Skeletal muscle tissue (tissue), 4 donors: Measurements from ENCODE around the gene UQCC2. TPM values are rescaled to one million over a fixed set of nuclear protein-coding genes. Genes with fewer than 3 reads are reported as not detected.

Experiments
- H3K27ac ChIP-seq: one replicate; pipeline ENCODE4 v1.7.0; 2013; ENCODE audit warnings: mild to moderate bottlenecking, low read depth, low read length, inconsistent platforms
- H3K27me3 ChIP-seq, 3 donors: one replicate each; pipeline ENCODE4 v1.7.0; 2013; ENCODE audit warnings: low read length in 3 of 3; ENCODE audit not compliant: control insufficient read depth in 3 of 3, insufficient read depth in 3 of 3
- H3K36me3 ChIP-seq, 3 donors: one replicate each; pipeline ENCODE4 v1.7.0; 2013; ENCODE audit warnings: low read length in 3 of 3; ENCODE audit not compliant: control insufficient read depth in 3 of 3, insufficient read depth in 3 of 3
- H3K4me1 ChIP-seq, 3 donors: one replicate each; pipeline ENCODE4 v1.7.0; 2013; ENCODE audit warnings: low read length in 3 of 3, mild to moderate bottlenecking in 3 of 3; ENCODE audit not compliant: control insufficient read depth in 3 of 3, insufficient read depth in 3 of 3
- H3K4me3 ChIP-seq, 3 donors: one replicate each; pipeline ENCODE4 v1.7.0; 2013; ENCODE audit warnings: low read length in 3 of 3
- H3K9ac ChIP-seq, 3 donors: one replicate each; pipeline ENCODE4 v1.7.0; 2013; ENCODE audit warnings: low read length in 3 of 3, mild to moderate bottlenecking in 3 of 3, moderate library complexity in 2 of 3, low read depth in 1 of 3
- H3K9me3 ChIP-seq, 3 donors: one replicate each; pipeline ENCODE4 v1.7.0; 2013; ENCODE audit warnings: low read length in 3 of 3; ENCODE audit not compliant: control insufficient read depth in 3 of 3
- total RNA-seq: library from RNA; depleted of rRNA; stranded (reverse); fragments of >200 nt; gene quantifications from one replicate; pipeline ENCODE4 v1.2.3, GENCODE V29; 2014
- donor health status: Osteomylitis.

The UQCC2 gene
- total RNA-seq, 1 donor from 2014 or later, result 26.1 TPM

DNA sequence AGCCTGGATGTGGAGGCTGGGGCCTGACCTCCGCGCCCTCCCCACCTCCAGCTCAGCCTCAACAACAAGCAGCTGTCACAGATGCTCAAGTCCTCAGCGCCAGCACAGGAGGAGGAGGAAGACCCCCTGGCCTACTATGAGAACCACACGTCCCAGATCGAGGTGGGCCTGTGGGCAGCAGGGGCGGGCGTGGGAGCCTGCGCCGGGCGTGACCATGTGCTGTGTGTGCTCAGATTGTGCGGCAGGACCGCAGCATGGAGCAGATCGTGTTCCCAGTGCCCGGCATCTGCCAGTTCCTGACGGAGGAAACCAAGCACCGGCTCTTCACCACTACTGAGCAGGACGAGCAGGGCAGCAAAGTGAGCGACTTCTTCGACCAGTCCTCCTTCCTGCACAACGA, 23.5 kb downstream of the UQCC2 start:
- H3K4me3 ChIP-seq, result no peak overlapping the region
- peaks cover 5 to 19% (median 15%) of the 10 kb centered on the region in 3 donors for H3K36me3 ChIP-seq
- H3K9me3 ChIP-seq, result no peaks in the 10 kb centered on the region
- no peak overlapping the region for H3K27ac ChIP-seq
- no peaks in the 10 kb centered on the region for H3K27me3 ChIP-seq
- H3K9ac ChIP-seq, result no peak overlapping the region
- H3K4me1 ChIP-seq, result peaks cover 21 to 26% (median 21%) of the 10 kb centered on the region in 3 donors

DNA sequence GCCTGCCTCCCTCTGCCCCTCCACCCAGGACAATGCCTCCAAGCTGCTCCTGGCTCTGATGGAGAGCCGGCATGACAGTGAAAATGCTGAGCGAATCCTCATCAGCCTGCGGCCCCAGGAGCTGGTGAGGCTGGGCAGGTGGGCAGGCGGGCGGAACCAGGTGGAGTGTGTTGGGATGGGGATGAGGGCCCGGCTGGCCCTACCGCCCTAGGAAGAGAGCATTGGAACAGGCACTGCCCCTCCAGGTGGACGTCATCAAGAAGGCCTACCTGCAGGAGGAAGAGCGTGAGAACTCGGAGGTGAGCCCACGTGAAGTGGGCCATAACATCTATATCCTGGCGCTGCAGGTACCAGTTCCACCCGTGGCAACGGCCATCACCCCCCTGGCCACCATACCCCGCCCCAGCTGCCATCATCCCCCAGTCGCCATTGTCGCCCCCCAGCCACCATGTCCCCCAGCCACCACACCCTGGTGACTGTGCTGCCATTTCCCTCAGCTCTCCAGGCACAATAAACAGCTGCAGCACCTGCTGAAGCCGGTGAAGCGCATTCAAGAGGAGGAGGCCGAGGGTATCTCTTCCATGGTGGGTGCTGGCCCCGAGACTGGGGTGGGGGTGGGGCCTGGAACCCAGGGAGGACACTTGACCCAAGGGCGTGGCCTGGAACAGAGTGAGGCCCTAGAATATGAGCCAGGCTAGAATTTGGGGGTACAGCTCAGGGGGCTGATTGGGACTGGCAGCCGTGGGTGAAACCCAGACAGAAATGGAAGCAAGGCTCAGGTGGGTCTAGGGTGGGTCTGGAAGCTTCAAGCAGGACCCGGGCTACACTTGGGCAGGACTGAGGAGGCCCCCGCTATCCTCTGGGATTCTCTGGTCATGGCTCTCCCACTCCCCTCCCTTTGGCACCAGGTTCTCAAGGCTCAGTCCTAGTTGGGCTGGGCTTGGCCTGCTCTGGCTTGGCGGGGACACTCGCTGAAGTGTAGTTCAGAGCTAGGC, 24.2 kb downstream of the UQCC2 start:
- Histone ChIP-seq H3K4me3 (no peak overlapping the region), H3K4me1 (peaks cover 13 to 19% (median 14%) of the 10 kb centered on the region in 3 donors), H3K27me3 (no peaks in the 10 kb centered on the region), H3K36me3 (peaks cover 5 to 19% (median 12%) of the 10 kb centered on the region in 3 donors), H3K9me3 (no peaks in the 10 kb centered on the region), H3K27ac (no peak overlapping the region), H3K9ac (no peak overlapping the region)

DNA sequence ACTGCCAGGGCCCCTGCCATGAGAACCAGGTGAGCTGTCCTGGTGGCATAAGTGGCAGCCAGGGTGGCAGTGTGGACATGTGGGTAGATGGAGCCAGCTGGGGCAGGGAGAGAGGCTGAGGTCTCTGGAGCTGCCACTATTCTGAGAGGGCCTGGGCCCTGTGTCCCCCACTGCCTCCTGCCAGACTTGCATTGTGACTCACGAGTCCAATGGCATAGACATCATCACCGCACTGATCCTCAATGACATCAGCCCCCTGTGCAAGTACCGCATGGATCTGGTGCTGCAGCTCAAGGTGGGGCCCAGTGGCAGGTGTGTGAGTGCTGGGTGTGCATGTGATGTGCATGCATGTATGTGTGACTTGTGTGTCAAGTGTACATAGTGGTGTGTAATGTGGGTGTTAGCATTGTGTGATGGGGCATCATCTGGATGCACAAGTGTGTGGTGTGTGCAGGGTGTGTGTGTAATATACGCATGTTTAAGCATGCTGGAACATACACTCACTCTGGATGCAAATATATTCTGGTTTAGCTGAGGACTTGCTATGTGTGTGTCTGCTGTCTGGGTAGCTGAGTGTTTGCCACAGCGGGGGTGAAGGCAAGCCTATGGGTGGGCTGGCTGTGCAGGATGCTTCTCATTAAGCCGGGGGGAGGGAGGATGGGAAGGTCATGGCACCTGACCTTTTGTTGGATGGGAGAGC, 25.1 kb downstream of the UQCC2 start:
- Histone ChIP-seq H3K4me1 (peaks cover 4 to 10% (median 5%) of the 10 kb centered on the region in 3 donors), H3K4me3 (no peak overlapping the region), H3K9ac (no peak overlapping the region), H3K36me3 (peaks cover 5 to 16% (median 6%) of the 10 kb centered on the region in 3 donors), H3K27me3 (no peaks in the 10 kb centered on the region), H3K9me3 (no peaks in the 10 kb centered on the region), H3K27ac (no peak overlapping the region)

DNA sequence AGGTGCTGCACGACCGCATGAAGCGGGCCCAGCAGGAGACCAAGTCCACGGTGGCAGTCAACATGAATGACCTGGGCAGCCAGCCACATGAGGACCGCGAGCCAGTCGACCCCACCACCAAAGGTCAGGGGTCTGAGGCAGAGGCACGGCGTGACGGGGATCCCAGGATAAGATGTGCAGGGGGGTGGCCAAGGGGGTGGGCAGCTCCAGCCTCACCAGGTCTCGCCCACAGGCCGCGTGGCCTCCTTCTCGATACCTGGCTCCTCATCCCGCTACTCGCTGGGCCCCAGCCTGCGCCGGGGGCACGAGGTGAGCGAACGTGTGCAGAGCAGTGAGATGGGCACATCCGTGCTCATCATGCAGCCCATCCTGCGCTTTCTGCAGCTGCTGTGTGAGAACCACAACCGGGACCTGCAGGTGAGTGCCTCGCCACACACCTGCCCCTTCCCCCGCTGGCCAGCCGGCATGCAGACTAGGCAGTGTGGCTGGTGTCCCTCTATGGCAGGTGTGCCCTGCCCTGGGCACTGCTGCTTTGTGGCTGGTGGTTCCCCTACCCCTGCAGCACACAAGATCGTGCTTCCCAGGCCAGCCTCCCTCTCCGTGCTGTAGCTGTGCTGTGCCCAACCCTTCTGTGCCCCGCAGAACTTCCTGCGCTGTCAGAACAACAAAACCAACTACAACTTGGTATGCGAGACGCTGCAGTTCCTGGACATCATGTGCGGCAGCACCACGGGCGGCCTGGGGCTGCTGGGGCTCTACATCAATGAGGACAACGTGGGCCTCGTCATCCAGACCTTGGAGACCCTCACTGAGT, 25.9 kb downstream of the UQCC2 start:
- Histone ChIP-seq H3K9ac (no peak overlapping the region), H3K9me3 (no peaks in the 10 kb centered on the region), H3K4me1 (peaks cover 0 to 3% (median 0%) of the 10 kb centered on the region in 3 donors), H3K4me3 (no peak overlapping the region), H3K36me3 (peaks cover 2 to 11% (median 5%) of the 10 kb centered on the region in 3 donors), H3K27me3 (no peaks in the 10 kb centered on the region), H3K27ac (no peak overlapping the region)

DNA sequence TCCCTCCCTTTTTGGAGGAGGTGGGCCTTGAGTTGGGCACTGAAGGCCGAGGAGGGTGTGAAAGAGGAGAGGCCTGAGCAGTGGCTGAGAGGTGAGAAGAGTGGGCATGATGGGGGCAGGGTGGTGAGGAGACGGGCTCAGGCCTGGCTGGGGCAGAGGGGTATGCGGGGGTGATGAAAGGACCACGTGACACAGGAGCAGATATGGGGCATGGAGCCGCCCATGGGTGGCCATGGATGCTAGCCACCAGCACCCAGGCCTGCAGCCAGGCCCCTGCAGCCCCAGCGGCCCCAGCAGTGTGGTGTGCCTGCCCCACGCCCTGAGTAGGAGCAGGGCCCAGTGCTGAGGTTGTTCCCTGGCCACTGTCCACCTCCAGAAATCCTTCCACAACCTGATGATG, 26.5 kb downstream of the UQCC2 start:
- peaks cover 5 to 11% (median 5%) of the 10 kb centered on the region in 3 donors for H3K36me3 ChIP-seq
- no peak overlapping the region for H3K9ac ChIP-seq
- H3K27ac ChIP-seq, result no peak overlapping the region
- no peaks in the 10 kb centered on the region for H3K27me3 ChIP-seq
- H3K9me3 ChIP-seq, result no peaks in the 10 kb centered on the region
- H3K4me3 ChIP-seq, result no peak overlapping the region
- H3K4me1 ChIP-seq, result peaks cover 0 to 3% (median 0%) of the 10 kb centered on the region in 3 donors

DNA sequence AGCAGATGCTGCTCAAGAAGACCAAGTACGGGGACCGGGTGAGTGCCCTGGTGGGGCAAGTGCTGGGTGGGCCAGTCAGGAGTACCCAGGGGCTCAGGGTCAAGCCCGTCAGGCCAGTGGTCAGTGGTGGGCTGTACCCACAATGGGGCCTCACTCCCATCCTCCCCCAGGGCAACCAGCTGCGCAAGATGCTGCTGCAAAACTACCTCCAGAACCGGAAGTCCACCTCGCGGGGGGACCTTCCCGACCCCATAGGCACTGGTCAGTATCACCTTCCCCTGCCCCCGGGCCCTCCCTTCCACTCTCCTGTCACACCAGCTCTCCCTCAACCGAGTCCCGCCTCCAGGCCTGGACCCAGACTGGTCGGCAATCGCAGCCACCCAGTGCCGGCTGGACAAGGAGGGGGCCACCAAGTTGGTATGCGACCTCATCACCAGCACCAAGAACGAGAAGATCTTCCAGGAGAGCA, 27.0 kb downstream of the UQCC2 start:
- Histone ChIP-seq H3K36me3 (peaks cover 5 to 13% (median 5%) of the 10 kb centered on the region in 3 donors), H3K4me3 (no peak overlapping the region), H3K4me1 (peaks cover 0 to 3% (median 0%) of the 10 kb centered on the region in 3 donors), H3K9ac (no peak overlapping the region), H3K27me3 (no peaks in the 10 kb centered on the region), H3K9me3 (no peaks in the 10 kb centered on the region), H3K27ac (no peak overlapping the region)

DNA sequence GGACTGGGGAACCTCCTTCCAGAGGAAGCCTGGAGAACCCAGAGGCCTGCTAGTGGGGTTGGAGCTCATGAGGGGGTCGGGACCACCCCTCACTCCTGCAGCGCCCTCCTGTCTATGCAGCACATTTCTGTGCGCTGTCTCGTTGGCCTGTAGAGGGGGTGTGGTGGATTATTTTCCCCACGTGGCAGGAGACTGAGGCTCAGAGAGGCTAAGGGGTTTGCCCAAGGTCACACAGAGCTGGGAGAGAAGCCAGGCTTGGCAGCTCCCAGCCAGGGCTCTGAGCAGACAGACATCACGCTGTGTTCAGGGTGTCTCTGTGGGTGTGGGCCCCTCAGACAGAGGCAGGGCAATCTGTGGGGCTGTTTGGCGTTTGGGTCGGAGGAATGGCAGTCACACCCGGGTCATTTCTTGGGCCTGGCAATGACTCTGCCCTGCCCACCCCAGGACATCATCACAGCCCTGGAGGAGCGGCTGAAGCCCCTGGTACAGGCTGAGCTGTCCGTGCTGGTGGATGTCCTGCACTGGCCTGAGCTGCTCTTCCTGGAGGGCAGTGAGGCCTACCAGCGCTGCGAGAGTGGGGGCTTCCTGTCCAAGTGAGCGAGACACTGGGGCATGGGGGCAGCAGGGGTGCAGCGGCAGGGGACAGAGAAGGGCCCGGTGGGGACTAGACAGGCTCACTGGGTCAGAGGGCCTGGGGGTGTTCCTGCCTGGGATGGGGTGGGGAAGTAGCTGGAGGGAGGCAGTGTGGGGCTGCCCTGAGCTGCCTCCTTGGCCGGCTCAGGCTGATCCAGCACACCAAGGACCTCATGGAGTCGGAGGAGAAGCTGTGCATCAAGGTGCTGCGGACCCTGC, 27.7 kb downstream of the UQCC2 start:
- no peak overlapping the region for H3K4me3 ChIP-seq
- no peaks in the 10 kb centered on the region for H3K9me3 ChIP-seq
- no peak overlapping the region for H3K27ac ChIP-seq
- H3K4me1 ChIP-seq, result peaks cover 0 to 3% (median 0%) of the 10 kb centered on the region in 3 donors
- H3K9ac ChIP-seq, result no peak overlapping the region
- H3K27me3 ChIP-seq, result peaks cover 0 to 3% (median 0%) of the 10 kb centered on the region in 3 donors
- H3K36me3 ChIP-seq, result peaks cover 3 to 9% (median 5%) of the 10 kb centered on the region in 3 donors

DNA sequence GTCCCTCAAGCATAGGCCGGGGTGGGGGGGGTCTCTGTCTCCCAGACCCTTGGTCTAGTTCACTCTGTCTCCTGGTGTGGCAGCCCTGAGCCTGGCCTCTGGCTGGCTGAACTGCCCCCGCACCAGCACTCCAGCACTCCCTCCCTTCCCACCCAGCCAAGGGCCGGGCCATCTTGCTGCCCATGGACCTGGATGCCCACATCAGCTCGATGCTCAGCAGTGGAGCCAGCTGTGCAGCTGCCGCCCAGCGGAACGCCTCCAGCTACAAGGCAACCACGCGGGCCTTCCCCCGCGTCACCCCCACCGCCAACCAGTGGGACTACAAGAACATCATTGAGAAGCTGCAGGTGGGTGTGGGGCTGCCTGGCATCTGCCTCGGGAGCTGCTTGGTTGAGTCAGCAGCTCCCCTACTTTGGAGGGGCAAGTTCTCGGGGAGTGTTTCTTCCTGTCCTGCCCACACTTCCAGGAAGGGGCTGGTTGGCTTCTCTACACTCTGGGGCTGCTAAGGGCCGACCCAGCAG, 28.4 kb downstream of the UQCC2 start:
- no peaks in the 10 kb centered on the region for H3K9me3 ChIP-seq
- H3K27ac ChIP-seq, result no peak overlapping the region
- H3K4me3 ChIP-seq, result no peak overlapping the region
- H3K9ac ChIP-seq, result no peak overlapping the region
- H3K36me3 ChIP-seq, result peaks cover 3 to 9% (median 5%) of the 10 kb centered on the region in 3 donors
- peaks cover 0 to 3% (median 0%) of the 10 kb centered on the region in 3 donors for H3K27me3 ChIP-seq
- peaks cover 0 to 3% (median 0%) of the 10 kb centered on the region in 3 donors for H3K4me1 ChIP-seq
